Inflammatory macrophage treated with lipopolysaccharide for 1 hour (primary cell): ENCODE data around the gene FAM222A.

ENCODE experiments used
- DNase-seq, 2 donors: peaks; one replicate each; pipeline ENCODE4 v3.0.0-alpha.2; 2020 to 2022

FAM222A gene

DNA sequence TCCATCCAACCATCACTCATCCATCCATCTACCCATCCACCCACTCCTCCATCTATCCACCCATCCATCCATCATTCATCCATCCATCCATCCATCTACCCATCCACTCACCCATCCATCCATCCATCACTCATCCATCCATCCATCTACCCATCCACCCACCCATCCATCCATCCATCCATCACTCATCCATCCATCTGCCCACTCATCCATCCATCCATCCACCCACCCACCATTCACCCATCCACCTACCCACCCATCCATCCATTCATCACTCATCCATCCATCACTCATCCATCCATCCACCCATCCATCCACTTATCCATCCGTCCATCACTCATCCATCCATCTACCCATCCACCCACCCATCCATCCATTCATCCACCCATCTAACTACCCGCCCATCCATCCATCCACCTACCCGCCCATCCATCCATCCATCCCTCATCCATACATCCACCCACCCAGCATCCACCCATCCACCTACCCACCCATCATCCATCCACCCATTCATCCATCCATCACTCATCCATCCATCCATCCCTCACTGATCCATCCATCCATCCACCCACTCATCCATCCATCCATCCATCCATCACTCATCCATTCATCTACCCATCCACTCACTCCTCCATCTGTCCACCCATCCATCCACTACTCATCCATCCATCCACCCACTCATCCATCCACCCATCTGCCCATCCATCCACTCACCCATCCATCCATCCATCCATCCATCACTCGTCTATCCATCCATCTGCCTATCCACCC lies 95.4 kb downstream of the FAM222A start:
- no peak for DNase-seq

DNA sequence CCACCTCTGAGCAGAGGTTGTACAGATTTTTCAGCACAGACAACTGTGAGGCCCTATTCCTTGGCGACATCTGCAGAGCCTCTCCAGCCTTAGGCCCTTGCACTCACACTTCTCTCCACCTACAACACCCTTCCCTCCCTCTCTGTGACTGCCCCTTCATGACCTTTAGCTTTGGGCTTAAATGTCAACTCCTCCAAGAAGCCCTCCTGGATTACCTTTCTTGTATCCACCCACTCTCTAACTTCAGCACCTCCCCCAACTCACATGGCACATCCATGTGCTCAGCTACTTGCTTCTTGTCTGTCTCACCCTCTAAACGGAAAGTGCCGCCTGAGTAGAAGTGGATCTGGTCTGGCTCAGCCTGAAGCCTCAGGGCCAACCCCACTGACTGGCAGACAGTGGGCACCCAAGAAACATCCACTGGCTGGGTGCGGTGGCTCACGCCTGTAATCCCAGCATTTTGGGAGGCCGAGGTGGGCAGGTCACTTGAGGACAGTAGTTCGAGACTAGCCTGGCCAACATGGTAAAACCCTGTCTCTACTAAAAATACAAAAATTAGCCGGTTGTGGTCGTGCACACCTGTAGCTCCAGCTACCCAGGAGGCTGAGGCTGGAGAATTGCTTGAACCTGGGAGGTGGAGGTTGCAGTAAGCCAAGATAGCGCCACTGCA lies 97.5 kb downstream of the FAM222A start:
- no peak for DNase-seq

DNA sequence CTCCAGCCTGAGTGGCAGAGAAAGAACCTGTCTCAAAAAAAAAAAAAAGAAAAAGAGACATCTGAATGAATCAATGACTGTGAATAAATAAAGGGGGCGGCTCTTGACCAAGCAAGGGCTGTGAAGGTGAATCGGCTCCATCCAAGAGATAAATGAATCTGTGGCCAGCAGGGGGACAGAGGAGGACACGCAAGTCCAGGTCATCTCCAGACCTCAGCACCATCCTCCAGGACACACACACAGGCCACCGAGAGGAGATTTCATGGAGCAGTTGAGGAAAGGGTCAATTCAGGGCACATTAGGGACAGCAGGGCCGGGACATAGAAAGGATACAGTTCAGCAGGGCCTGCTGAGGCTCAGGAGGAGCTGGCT lies 98.0 kb downstream of the FAM222A start:
- DNase-seq, result no peak

DNA sequence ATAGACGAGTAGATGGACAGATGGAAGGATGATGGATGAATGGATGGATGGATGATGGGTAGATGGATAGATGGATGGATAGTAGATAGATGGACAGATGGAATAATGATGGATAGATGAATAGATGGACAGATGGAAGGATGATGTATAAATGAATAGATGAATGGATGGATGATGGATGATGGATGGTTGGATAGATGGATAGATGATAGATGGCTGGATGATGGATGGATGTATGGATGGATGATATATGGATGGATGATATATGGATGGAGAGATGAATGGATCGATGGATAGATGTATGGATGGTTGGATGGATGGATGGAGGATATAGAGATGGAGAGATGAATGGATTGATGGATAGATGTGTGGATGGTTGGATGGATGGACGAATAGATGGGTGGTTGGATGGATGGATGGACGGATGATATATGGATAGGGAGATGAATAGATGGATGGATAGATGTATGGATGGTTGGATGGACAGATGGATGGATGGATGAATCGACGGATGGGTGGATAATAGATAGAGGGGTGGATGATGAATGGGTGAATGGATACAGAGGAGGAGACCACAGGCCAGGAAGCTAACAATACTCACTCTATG lies 100.3 kb downstream of the FAM222A start:
- no peak for DNase-seq

DNA sequence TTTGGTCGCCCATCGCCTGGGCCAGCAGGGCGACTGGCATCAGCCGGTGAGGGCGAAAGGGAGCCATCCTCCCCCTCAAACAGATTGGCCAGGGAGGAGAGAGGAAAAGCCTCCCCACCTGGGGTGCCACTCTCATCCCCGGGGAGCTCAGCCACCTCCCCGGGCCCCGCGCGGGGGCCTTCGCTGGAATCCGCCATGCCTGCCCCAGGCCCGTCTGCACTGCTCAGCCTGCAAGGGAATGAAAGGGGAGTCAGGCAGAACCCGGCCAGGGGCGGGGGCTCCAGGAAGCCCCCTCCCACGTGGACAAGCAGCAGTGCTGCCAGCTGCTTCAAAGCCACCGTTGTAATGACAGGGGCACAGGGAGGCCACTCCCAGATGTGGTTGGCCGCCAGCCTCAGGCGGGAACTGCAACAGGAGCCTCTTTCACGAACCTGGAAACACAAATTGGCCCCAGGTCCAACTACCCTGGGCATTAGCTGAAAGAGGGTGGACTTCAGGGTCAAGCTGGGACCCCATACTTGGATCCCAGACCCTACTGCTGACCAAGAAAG lies 101.0 kb downstream of the FAM222A start:
- DNase-seq, result no peak

DNA sequence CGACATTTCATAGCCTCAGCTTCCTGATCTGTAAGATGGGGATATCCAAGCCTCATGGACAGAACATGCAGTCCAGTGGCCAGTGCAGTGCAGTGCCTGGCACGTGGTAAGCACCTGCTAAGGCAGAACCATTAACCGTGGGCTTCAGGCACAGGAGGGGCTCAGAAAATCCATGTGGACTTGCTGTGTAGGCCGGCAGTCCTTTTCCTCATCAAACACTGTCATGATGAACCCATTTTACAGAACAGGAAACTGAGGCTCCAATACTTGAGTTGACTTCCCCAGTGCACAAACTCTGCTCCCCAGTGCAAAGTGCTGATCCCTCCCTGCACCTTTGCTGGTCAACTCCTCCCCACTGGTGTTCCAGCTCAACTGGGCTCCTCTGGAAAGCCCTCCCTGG lies 101.6 kb downstream of the FAM222A start:
- no peak for DNase-seq

DNA sequence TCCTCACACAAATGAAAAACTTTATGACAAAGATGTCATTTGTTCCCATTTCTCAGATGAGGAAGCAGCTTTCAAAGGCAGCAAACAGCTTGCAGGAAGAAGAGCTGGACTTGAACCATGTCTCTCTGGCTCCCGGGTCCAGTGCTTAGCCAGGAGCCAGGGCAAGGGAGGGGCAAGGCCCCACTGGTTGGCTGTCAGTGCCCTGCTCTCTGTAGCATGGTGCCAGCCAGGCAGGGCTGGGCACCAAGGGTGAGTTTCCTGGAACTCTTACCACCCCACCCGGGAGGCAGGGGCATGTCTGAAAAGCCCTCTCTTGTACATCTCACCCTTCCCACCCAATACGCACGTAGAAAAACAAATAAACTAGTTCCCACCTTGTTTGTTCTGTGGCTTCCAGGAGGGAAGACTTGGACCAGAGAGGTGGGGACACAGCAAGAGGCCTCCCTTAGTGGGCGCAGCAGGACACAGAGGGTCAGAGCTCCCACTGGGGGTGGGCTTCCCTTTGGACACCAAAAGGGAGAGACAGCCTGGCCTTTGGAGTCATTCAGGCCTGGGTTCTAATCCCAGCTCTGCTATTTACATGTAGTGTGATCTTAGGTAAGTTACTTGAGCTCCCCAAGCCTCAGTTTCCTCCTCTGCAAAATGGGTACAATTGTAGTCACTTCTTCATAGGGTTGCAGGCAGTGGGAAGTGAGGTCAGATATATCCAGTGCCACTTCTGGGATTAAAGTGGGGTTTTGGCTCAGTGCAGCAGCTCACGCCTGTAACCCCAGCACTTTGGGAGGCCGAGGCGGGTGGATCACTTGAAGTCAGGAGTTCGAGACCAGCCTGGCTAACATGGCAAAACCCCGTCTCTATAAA lies 102.4 kb downstream of the FAM222A start:
- DNase-seq, result no peak

DNA sequence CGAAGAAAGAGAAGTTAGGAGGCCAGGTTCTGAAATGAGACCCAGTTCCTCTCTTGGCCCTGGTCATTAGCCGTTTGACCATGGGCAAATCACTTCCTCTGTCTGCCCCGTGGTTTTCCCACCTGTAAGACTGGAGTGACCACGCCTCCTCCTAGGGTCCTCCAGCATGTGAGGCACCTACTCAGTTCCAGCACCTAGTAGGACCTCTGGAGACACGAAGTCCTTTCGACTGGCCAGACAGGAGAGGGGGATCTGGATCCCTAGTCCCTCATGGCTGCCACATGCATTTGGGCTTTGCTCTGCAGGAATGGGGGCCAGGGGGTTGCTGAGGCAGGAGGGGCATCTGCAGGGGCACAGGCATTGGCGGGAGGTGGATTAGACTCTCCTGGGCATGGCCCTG lies 103.2 kb downstream of the FAM222A start:
- DNase-seq, result no peak

DNA sequence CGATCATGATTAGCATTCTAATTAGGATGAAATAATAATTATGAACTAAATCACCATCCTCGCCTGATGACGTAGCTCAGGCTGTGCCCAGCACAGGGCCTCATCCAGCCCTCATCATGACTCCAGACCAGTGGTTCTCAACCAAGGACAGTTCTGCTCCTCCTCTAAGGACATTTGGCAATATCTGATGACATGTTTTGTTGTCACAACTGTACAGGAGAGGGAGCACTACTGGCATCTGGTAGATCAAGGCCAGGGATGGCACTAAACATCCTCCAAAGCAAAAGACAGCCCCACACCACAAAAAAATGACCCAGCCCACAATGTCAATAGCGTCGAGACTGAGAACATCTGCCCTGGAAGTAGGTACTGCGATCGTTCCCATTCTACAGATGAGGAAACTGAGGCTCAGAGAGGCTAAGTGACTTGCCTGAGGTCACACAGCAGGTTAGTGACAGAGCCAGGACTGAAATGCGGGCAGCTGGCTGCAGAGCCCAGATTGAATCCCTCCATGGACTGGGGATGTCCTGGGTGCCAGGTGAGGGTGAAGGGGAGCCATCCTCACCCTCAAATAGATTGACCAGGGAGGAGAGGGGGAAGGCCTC lies 104.1 kb downstream of the FAM222A start:
- peak; percentile 33 to 46 for DNase-seq

DNA sequence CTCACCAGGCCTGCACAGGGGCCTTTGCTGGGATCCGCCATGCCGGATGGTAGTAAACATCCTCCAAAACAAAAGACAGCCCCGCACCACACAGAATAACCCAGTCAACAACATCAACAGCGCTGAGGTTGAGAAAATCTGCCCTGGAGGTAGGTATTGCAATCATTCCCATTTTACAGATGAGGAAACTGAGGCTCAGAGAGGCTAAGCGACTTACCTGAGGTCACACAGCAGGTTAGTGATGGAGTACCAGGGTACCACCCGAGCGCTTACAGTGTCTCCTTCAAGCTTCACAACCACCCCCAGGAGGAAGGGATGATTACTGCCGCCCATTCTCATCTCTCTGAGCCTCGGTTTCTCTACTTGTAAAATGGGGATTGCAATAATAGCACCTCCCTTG lies 104.6 kb downstream of the FAM222A start:
- no peak for DNase-seq

DNA sequence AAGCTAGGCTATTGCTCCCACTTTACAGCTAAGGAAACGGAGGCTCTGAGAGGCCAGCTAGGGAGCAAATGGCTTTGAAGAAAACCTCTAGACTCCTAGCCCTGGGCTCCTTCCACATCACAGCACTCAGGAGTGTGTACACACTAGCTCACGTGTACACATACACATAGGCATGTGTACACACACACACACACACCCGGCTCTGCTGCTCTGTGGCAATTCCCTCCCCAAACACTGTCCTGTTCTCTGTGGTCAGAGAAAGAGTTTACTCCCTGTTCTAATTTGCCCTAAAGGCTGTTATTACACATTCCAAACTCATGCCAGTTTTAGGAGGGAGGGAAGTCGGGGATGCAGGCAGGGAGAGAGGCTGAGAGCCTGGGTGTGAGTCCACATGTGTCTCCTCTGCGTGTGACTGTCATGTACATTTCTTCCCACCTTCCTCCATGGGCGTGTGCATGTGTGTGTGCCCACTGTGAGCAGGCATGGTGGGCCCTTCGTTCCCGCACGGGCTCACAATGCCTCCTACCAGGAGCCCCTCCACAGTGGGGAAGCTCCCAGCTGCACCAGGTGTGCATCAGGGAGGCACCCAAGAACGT lies 105.4 kb downstream of the FAM222A start:
- DNase-seq, result no peak
